ENCODE data around the gene THADA. TPM values are rescaled to one million over a fixed set of nuclear protein-coding genes. Genes with fewer than 3 reads are reported as not detected.

THADA gene
- total and polyA plus RNA-seq, 2 experiments from 2014 or later: 10.8 to 18.8 TPM

GRCh38 chr2:43405829-43406228 lies 190.0 kb downstream of the THADA start:
- no peak overlapping the region for H2AFZ ChIP-seq
- peaks cover 6% of the 10 kb centered on the region for H3K4me1 ChIP-seq (ENCODE audit: insufficient read depth)
- H3K36me3 ChIP-seq (replicated peaks; ENCODE audit: insufficient read depth, low read depth): no peaks in the 10 kb centered on the region
- DNase-seq (ENCODE audit: low spot score): no peak
- H3K9me2 ChIP-seq (replicated peaks; ENCODE audit: insufficient read depth): no peaks in the 10 kb centered on the region
- H3K27me3 ChIP-seq: no peaks in the 10 kb centered on the region
- H4K20me1 ChIP-seq (ENCODE audit: insufficient read depth, poor library complexity, severe bottlenecking): no peaks in the 10 kb centered on the region
- 78% methylated on average over 1 of the region's 1 CpG for WGBS (ENCODE audit: low lambda C conversion rate, missing lambda C conversion rate)
- H3K79me2 ChIP-seq: no peaks in the 10 kb centered on the region
- H3K9me3 ChIP-seq (ENCODE audit: low read depth): no peaks in the 10 kb centered on the region
- no peak overlapping the region for H3K27ac ChIP-seq
- no peak overlapping the region for H3K4me2 ChIP-seq
- no peak overlapping the region for H3K4me3 ChIP-seq
- no peak for TF ChIP-seq EZH2phosphoT487 (IDR thresholded peaks at IDR 0.05; ENCODE audit: low read depth, severe bottlenecking, unreplicated experiment)
- no peak for TF ChIP-seq CTCF (IDR thresholded peaks at IDR 0.05; ENCODE audit: poor library complexity)
- TF ChIP-seq EZH2 (IDR thresholded peaks at IDR 0.05; ENCODE audit: borderline replicate concordance): no peak

GRCh38 chr2:43402452-43402937 lies 193.3 kb downstream of the THADA start:
- TF ChIP-seq EZH2phosphoT487 (IDR thresholded peaks at IDR 0.05; ENCODE audit: low read depth, severe bottlenecking, unreplicated experiment): no peak
- no peak for TF ChIP-seq CTCF (IDR thresholded peaks at IDR 0.05; ENCODE audit: poor library complexity)
- no peak for TF ChIP-seq EZH2 (IDR thresholded peaks at IDR 0.05; ENCODE audit: borderline replicate concordance)
- Histone ChIP-seq H3K27ac (no peak overlapping the region), H3K9me3 (ENCODE audit: low read depth) (no peaks in the 10 kb centered on the region), H3K9me2 (replicated peaks; ENCODE audit: insufficient read depth) (no peaks in the 10 kb centered on the region), H4K20me1 (ENCODE audit: insufficient read depth, poor library complexity, severe bottlenecking) (no peaks in the 10 kb centered on the region), H3K4me3 (no peak overlapping the region), H3K4me1 (ENCODE audit: insufficient read depth) (peaks cover 26% of the 10 kb centered on the region), H3K79me2 (no peaks in the 10 kb centered on the region), H2AFZ (no peak overlapping the region), H3K27me3 (no peaks in the 10 kb centered on the region), H3K4me2 (no peak overlapping the region), H3K36me3 (replicated peaks; ENCODE audit: insufficient read depth, low read depth) (no peaks in the 10 kb centered on the region)
- DNase-seq (ENCODE audit: low spot score): no peak
- WGBS (ENCODE audit: low lambda C conversion rate, missing lambda C conversion rate): 95% methylated on average over 4 of the region's 4 CpGs

GRCh38 chr2:43402002-43402401 lies 193.8 kb downstream of the THADA start:
- Histone ChIP-seq H3K9me3 (ENCODE audit: low read depth) (no peaks in the 10 kb centered on the region), H3K79me2 (no peaks in the 10 kb centered on the region), H3K36me3 (replicated peaks; ENCODE audit: insufficient read depth, low read depth) (no peaks in the 10 kb centered on the region), H3K4me3 (no peak overlapping the region), H4K20me1 (ENCODE audit: insufficient read depth, poor library complexity, severe bottlenecking) (no peaks in the 10 kb centered on the region), H3K4me2 (no peak overlapping the region), H3K27me3 (no peaks in the 10 kb centered on the region), H2AFZ (no peak overlapping the region), H3K9me2 (replicated peaks; ENCODE audit: insufficient read depth) (no peaks in the 10 kb centered on the region), H3K4me1 (ENCODE audit: insufficient read depth) (peaks cover 26% of the 10 kb centered on the region), H3K27ac (no peak overlapping the region)
- no peak for TF ChIP-seq EZH2phosphoT487 (IDR thresholded peaks at IDR 0.05; ENCODE audit: low read depth, severe bottlenecking, unreplicated experiment)
- TF ChIP-seq CTCF (IDR thresholded peaks at IDR 0.05; ENCODE audit: poor library complexity): no peak
- no peak for TF ChIP-seq EZH2 (IDR thresholded peaks at IDR 0.05; ENCODE audit: borderline replicate concordance)
- 76% methylated on average over 5 of the region's 5 CpGs for WGBS (ENCODE audit: low lambda C conversion rate, missing lambda C conversion rate)
- no peak for DNase-seq (ENCODE audit: low spot score)

- Histone ChIP-seq H3K27ac (no peak overlapping the region), H3K4me1 (ENCODE audit: insufficient read depth) (peaks cover 25% of the 10 kb centered on the region), H3K79me2 (no peaks in the 10 kb centered on the region), H3K4me3 (no peak overlapping the region), H2AFZ (no peak overlapping the region), H3K27me3 (no peaks in the 10 kb centered on the region), H4K20me1 (ENCODE audit: insufficient read depth, poor library complexity, severe bottlenecking) (no peaks in the 10 kb centered on the region), H3K9me3 (ENCODE audit: low read depth) (no peaks in the 10 kb centered on the region), H3K9me2 (replicated peaks; ENCODE audit: insufficient read depth) (no peaks in the 10 kb centered on the region), H3K36me3 (replicated peaks; ENCODE audit: insufficient read depth, low read depth) (no peaks in the 10 kb centered on the region), H3K4me2 (no peak overlapping the region)
- DNase-seq (ENCODE audit: low spot score): no peak
- WGBS (ENCODE audit: low lambda C conversion rate, missing lambda C conversion rate): 89% methylated on average over 3 of the region's 3 CpGs
- TF ChIP-seq EZH2 (IDR thresholded peaks at IDR 0.05; ENCODE audit: borderline replicate concordance) (no peak), CTCF (IDR thresholded peaks at IDR 0.05; ENCODE audit: poor library complexity) (no peak), EZH2phosphoT487 (IDR thresholded peaks at IDR 0.05; ENCODE audit: low read depth, severe bottlenecking, unreplicated experiment) (no peak)
Measured at GRCh38 chr2:43400508-43400907, 195.3 kb downstream of the THADA start.

All from hepatocyte (in vitro differentiated cells).